Left hindlimb (tissue), 1 donor: ENCODE results near the gene OBSL1.

Experiments used
- DNase-seq: peaks from one replicate; pipeline ENCODE4 v3.0.0-alpha.2; 2018

Gene OBSL1

GRCh38 chr2:219511547-219512325 lies 59.6 kb downstream of the OBSL1 start:
- DNase-seq: no peak

GRCh38 chr2:219510512-219511135 lies 60.7 kb downstream of the OBSL1 start:
- no peak for DNase-seq

- DNase-seq: no peak
Observed at GRCh38 chr2:219509780-219510511, 61.4 kb downstream of the OBSL1 start.

- DNase-seq: no peak
Observed at GRCh38 chr2:219508971-219509779, 62.2 kb downstream of the OBSL1 start.

GRCh38 chr2:219508444-219508734 lies 63.0 kb downstream of the OBSL1 start:
- DNase-seq: no peak

- DNase-seq: no peak
Observed at GRCh38 chr2:219507581-219508443, 63.5 kb downstream of the OBSL1 start.

GRCh38 chr2:219506802-219507526 lies 64.4 kb downstream of the OBSL1 start:
- no peak for DNase-seq

- no peak for DNase-seq
Observed at GRCh38 chr2:219506153-219506801, 65.1 kb downstream of the OBSL1 start.

GRCh38 chr2:219505585-219505984 lies 65.8 kb downstream of the OBSL1 start:
- no peak for DNase-seq

- no peak for DNase-seq
Observed at GRCh38 chr2:219502618-219503017, 68.7 kb downstream of the OBSL1 start.

- no peak for DNase-seq
Observed at GRCh38 chr2:219501849-219502248, 69.5 kb downstream of the OBSL1 start.
